ENCODE data around the gene ASB6. TPM values are rescaled to one million over a fixed set of nuclear protein-coding genes. Genes with fewer than 3 reads are reported as not detected.

Gene ASB6
- total RNA-seq, 1 experiment from 2014 or later: 17.4 TPM

GRCh38 chr9:129586245-129586644, 55.7 kb downstream of the ASB6 start:
- no peak for DNase-seq (ENCODE audit: low read depth)

GRCh38 chr9:129585352-129585751, 56.6 kb downstream of the ASB6 start:
- DNase-seq (ENCODE audit: low read depth): no peak

Other genes with a start within 250 kb of the ASB6 start
- gene C9orf50, start 21.1 kb downstream of the ASB6 start, total RNA-seq (2014; rRNA removed; shearing (Covaris generic)): 0.10 TPM in 1 of 2 replicates, not detected in the other
- 77.0 and 79.5 TPM in 2 replicates for gene NTMT1, start 16.0 kb downstream of the ASB6 start, total RNA-seq (2014; rRNA removed; shearing (Covaris generic))
- 0.17 and 0.20 TPM in 2 replicates for gene PRRX2, start 23.5 kb upstream of the ASB6 start, total RNA-seq (2014; rRNA removed; shearing (Covaris generic))
- gene PTGES, start 110.9 kb upstream of the ASB6 start, total RNA-seq (2014; rRNA removed; shearing (Covaris generic)): 0.10 and 1.0 TPM in 2 replicates
- 68.5 and 74.6 TPM in 2 replicates for gene TOR1B, start 161.0 kb upstream of the ASB6 start, total RNA-seq (2014; rRNA removed; shearing (Covaris generic))
- gene TOR1A, start 182.0 kb upstream of the ASB6 start, total RNA-seq (2014; rRNA removed; shearing (Covaris generic)): 100 and 104 TPM in 2 replicates
- 49.9 and 51.4 TPM in 2 replicates for gene C9orf78, start 193.1 kb upstream of the ASB6 start, total RNA-seq (2014; rRNA removed; shearing (Covaris generic))
- gene USP20, start 193.3 kb upstream of the ASB6 start, total RNA-seq (2014; rRNA removed; shearing (Covaris generic)): 5.5 and 18.0 TPM in 2 replicates